Astrocyte (in vitro differentiated cells and primary cell): Measurements from ENCODE around the gene UBP1.

ENCODE experiments used
- CTCF ChIP-seq: IDR thresholded peaks from 2 replicates; pipeline ENCODE4 v1.5.1; 2011; ENCODE audit warnings: low read depth, mild to moderate bottlenecking, inconsistent platforms, low read length, moderate library complexity; ENCODE audit not compliant: insufficient read depth
- EZH2 ChIP-seq: IDR thresholded peaks from 2 replicates; pipeline ENCODE4 v1.6.1; 2012; ENCODE audit warnings: mild to moderate bottlenecking, low read length, inconsistent platforms; ENCODE audit not compliant: insufficient read depth

- TF ChIP-seq CTCF (no peak), EZH2 (no peak)
Observed at GRCh38 chr3:33456756-33457155, 16.6 kb upstream of the UBP1 start.
